Testis (tissue), 3 donors: ENCODE results near the gene NUMBL. TPM values are rescaled to one million over a fixed set of nuclear protein-coding genes. Genes with fewer than 3 reads are reported as not detected.
A peak's percentile ranks its signal among the peaks of the same experiment; 100 is the strongest.
"Not testable (repeated sequence)": the region's sequence is repeated elsewhere in the genome, so short reads cannot be mapped to it uniquely, and the experiment has no call there.

Source experiments
- DNase-seq: peaks from one replicate; pipeline ENCODE4 v3.0.0-alpha.2; 2019
- H3K27ac ChIP-seq, 2 donors: fragments of 200-600 bp; sonication (generic); one replicate each; pipeline ENCODE4 v1.5.1; 2019
- H3K27me3 ChIP-seq: fragments of 200-600 bp; sonication (generic); one replicate; pipeline ENCODE4 v1.5.1; 2019
- H3K36me3 ChIP-seq: fragments of 200-600 bp; sonication (generic); one replicate; pipeline ENCODE4 v1.5.1; 2017; ENCODE audit warnings: low read depth; ENCODE audit errors: missing control alignments
- H3K4me1 ChIP-seq: fragments of 200-600 bp; sonication (generic); one replicate; pipeline ENCODE4 v1.5.1; 2019
- H3K4me3 ChIP-seq, 2 donors: fragments of 200-600 bp; sonication (generic); one replicate each; pipeline ENCODE4 v1.5.1; 2017 to 2019
- H3K9me3 ChIP-seq: fragments of 200-600 bp; sonication (generic); one replicate; pipeline ENCODE4 v1.5.1; 2017
- CTCF ChIP-seq, 3 experiments: fragments of 450-650 bp in 2 of 3; fragments of 200-600 bp in 1 of 3; sonication (generic) in 1 of 3; IDR thresholded peaks; one replicate each; pipeline ENCODE4 v1.5.1; 2016 to 2019; ENCODE audit warnings: antibody characterized with exemption in 3 of 3, mild to moderate bottlenecking in 2 of 3, moderate library complexity in 1 of 3
- POLR2A ChIP-seq: fragments of 450-650 bp; IDR thresholded peaks from one replicate; pipeline ENCODE4 v1.6.1; 2017; ENCODE audit warnings: antibody characterized with exemption, mild to moderate bottlenecking, moderate library complexity
- WGBS, 2 donors: methylation state at CpG; one replicate each; pipeline ENCODE4 v1.1.5; 2018; 5-methylcytosine and 5-hydroxymethylcytosine counted together
- intact Hi-C: fragments of 100-400 bp; cut with DNase I; formaldehyde crosslinking; loops from one replicate; pipeline ENCODE4 v1.15.1; 2023; ENCODE audit warnings: low total_unique reads
- polyA plus RNA-seq: library from polyadenylated mRNA; stranded (reverse); fragments of 350-450 nt; fragmentation: Illumina TruSeq; extraction: RNeasy Lipid Tissue Mini Kit (QIAGEN cat#74804); gene quantifications from one replicate; pipeline ENCODE4 v1.2.3, GENCODE V29; 2014; ENCODE audit warnings: low read depth, low replicate concordance; ENCODE audit not compliant: insufficient read depth
- total RNA-seq, 2 donors: library from RNA; depleted of rRNA; stranded (reverse); fragments of >200 nt; gene quantifications; one replicate each; pipeline ENCODE4 v1.2.3, GENCODE V29; 2016

Gene NUMBL
- total and polyA plus RNA-seq, 3 donors from 2014 or later, result 19.9 to 52.1 (median 42.7) TPM

DNA sequence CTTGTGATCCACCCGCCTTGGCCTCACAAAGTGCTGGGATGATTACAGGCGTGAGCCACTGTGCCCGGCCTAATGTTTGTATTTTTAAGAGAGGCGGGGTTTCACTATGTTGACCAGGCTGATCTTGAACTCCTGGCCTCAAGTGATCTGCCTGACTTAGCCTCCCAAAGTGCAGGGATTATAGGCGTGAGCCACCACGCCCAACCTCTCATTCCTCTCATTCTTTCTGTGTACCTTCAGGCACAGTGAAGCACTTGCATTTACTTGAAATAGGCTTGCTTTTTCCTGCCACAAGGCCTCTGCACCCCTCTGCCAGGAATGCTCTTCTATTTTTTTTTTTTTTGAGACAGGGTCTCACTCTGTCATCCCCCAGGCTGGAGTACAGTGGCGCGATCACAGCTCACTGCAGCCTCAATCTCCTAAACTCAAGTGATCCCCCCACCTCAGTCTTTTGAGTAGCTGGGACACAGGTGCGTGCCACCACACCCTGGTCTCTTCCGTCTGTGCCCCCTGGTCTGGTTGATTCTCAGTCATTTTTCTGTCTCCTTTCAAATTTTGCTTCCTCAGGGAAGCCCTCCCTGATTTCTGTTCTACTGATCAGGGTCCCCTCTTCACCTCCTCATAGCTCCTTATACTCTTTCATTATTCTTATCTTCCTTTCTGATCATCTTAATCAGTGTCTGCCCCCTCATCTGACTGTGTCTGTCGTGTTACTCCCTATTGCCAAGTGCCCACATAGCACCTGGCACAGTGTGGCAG is 44.7 kb upstream of the NUMBL start:
- Histone ChIP-seq H3K9me3 (no peaks in the 10 kb centered on the region), H3K4me1 (peaks cover 2% of the 10 kb centered on the region), H3K27ac (no peak overlapping the region), H3K4me3 (no peak overlapping the region), H3K36me3 (no peaks in the 10 kb centered on the region), H3K27me3 (no peaks in the 10 kb centered on the region)
- WGBS, 2 donors, result 93 to 95% methylated on average over 11 of the region's 11 CpGs
- TF ChIP-seq CTCF (IDR thresholded peaks at IDR 0.05), result no peak
- TF ChIP-seq POLR2A, result no peak
- intact Hi-C loops, result no loop called here
- DNase-seq, result no peak

DNA sequence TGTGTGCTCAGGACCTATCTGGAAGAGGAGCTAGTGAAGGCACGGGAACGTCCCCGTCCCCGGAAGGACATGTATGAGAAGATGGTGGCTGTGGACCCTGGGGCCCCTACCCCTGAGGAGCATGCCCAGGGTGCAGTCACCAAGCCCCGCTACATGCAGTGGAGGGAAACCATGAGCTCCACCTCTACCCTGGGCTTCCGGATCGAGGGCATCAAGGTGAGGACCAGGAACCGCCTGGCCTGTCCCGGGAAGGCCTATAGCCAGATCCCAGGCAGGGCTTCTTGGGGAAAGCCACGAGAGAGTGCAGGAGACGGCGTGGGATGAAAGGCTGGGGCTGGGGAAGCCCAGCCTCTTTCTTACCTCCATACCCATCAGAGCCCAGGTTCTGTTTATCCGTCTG is 42.7 kb upstream of the NUMBL start:
- intact Hi-C loops, result no loop called here
- H3K27me3 ChIP-seq, result no peaks in the 10 kb centered on the region
- no peaks in the 10 kb centered on the region for H3K4me1 ChIP-seq
- no peak for DNase-seq
- H3K4me3 ChIP-seq, result no peak overlapping the region
- no peaks in the 10 kb centered on the region for H3K36me3 ChIP-seq
- H3K9me3 ChIP-seq, result no peaks in the 10 kb centered on the region
- 91 to 94% methylated on average over 13 of the region's 13 CpGs for WGBS, 2 donors
- no peak for TF ChIP-seq POLR2A
- TF ChIP-seq CTCF (IDR thresholded peaks at IDR 0.05), result no peak
- no peak overlapping the region for H3K27ac ChIP-seq

- H3K4me3 ChIP-seq, H3K4me1 ChIP-seq, H3K27me3 ChIP-seq, intact Hi-C loops, H3K9me3 ChIP-seq, H3K27ac ChIP-seq, DNase-seq, H3K36me3 ChIP-seq: not testable (repeated sequence)
- 88 to 93% methylated on average over 16 of the region's 16 CpGs for WGBS, 2 donors
Measured at GRCh38 chr19:40732304-40732703, 41.9 kb upstream of the NUMBL start.

DNA sequence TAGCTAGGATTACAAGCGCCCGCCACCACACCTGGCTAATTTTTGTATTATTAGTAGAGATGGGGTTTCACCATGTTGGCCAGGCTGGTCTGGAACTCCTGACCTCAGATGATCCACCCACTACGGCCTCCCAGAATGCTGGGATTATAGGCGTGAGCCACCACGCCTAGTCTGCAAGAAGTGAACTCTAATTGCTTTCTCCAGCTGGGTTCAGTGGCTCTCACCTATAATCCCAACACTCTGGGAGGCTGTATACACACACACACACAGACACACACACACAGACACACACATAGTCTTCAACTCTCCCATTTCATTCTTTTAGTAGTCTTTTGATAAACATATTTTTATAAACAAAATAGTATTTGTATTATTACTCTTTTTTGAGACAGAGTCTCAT is 39.6 kb upstream of the NUMBL start:
- not testable (repeated sequence) for H3K36me3 ChIP-seq, DNase-seq

DNA sequence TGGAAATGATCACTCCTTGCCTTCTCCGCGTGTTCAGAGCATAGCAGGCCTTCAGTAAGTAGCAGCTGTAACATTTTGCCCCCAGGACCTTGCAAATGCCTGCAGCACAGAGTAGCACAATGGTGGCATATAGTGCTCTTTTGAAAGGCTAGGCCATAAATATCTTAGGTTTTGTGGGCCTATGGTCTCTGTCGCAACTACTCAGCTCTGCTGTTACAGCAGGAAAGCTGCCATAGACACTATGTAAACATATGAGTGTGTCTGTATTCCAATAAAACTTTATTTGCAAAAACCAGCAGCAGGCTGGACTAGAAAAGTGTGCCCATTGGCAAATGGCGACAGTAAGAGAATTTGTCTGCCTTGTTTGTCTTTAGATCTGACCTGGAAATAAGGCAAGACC is 35.8 kb upstream of the NUMBL start:
- H3K4me3 ChIP-seq, result no peak overlapping the region
- no peaks in the 10 kb centered on the region for H3K9me3 ChIP-seq
- no peak overlapping the region for H3K27ac ChIP-seq
- no peaks in the 10 kb centered on the region for H3K27me3 ChIP-seq
- no peak for TF ChIP-seq CTCF (IDR thresholded peaks at IDR 0.05)
- TF ChIP-seq POLR2A, result no peak
- WGBS, 2 donors, result 89 to 93% methylated on average over 4 of the region's 4 CpGs
- H3K36me3 ChIP-seq, result no peaks in the 10 kb centered on the region
- intact Hi-C loops, result no loop called here
- H3K4me1 ChIP-seq, result peaks cover 20% of the 10 kb centered on the region
- no peak for DNase-seq

More for the DNA sequence above, 39.6 kb upstream of the NUMBL start:
- WGBS, 2 donors, result 93 to 97% methylated on average over 5 of the region's 5 CpGs
- H3K27ac ChIP-seq, H3K4me3 ChIP-seq, H3K9me3 ChIP-seq, H3K4me1 ChIP-seq, intact Hi-C loops, H3K27me3 ChIP-seq: not testable (repeated sequence)

- WGBS, 2 donors, result 62 to 81% methylated on average over 3 of the region's 3 CpGs
- no peak for DNase-seq
- Histone ChIP-seq H3K27ac (peak overlapping the region in 1 of 2 donors; percentile 18), H3K4me3 (no peak overlapping the region), H3K27me3 (no peaks in the 10 kb centered on the region), H3K4me1 (peaks cover 35% of the 10 kb centered on the region), H3K9me3 (no peaks in the 10 kb centered on the region), H3K36me3 (no peaks in the 10 kb centered on the region)
- no peak for TF ChIP-seq POLR2A
- no peak for TF ChIP-seq CTCF (IDR thresholded peaks at IDR 0.05)
- intact Hi-C loops, result no loop called here
Measured at GRCh38 chr19:40724855-40725254, 34.4 kb upstream of the NUMBL start.
